Mesodermal cell (in vitro differentiated cells): ENCODE results near the gene CALHM3.
"Not testable (repeated sequence)": the region's sequence is repeated elsewhere in the genome, so short reads cannot be mapped to it uniquely, and the experiment has no call there.

Source experiments
- H3K27ac ChIP-seq: 2 replicates; pipeline ENCODE4 v1.7.0; 2013; ENCODE audit warnings: mild to moderate bottlenecking, low read depth, low read length, moderate library complexity; ENCODE audit not compliant: severe bottlenecking
- H3K36me3 ChIP-seq: 2 replicates; pipeline ENCODE4 v1.7.1; 2013; ENCODE audit warnings: mild to moderate bottlenecking, low read length, moderate library complexity; ENCODE audit not compliant: control insufficient read depth, insufficient read depth
- H3K4me1 ChIP-seq: one replicate; pipeline ENCODE4 v1.7.1; 2013; ENCODE audit warnings: mild to moderate bottlenecking, low read length; ENCODE audit not compliant: insufficient read depth, control insufficient read depth, poor library complexity, severe bottlenecking
- H3K4me3 ChIP-seq: 2 replicates; pipeline ENCODE4 v1.7.0; 2013; ENCODE audit warnings: low read length, control low read depth, mild to moderate bottlenecking; ENCODE audit not compliant: insufficient read depth, poor library complexity, severe bottlenecking; ENCODE audit errors: extremely low read depth
- H3K9me3 ChIP-seq: 2 replicates; pipeline ENCODE4 v1.7.1; 2013; ENCODE audit warnings: mild to moderate bottlenecking, low read length, moderate library complexity; ENCODE audit not compliant: control insufficient read depth
- WGBS, 2 experiments: methylation state at CpG; one replicate each; pipeline ENCODE4 v1.1.5; 2013; ENCODE audit warnings: missing lambda C conversion rate in 2 of 2; ENCODE audit not compliant: insufficient coverage in 2 of 2; 5-methylcytosine and 5-hydroxymethylcytosine counted together

Gene CALHM3

DNA sequence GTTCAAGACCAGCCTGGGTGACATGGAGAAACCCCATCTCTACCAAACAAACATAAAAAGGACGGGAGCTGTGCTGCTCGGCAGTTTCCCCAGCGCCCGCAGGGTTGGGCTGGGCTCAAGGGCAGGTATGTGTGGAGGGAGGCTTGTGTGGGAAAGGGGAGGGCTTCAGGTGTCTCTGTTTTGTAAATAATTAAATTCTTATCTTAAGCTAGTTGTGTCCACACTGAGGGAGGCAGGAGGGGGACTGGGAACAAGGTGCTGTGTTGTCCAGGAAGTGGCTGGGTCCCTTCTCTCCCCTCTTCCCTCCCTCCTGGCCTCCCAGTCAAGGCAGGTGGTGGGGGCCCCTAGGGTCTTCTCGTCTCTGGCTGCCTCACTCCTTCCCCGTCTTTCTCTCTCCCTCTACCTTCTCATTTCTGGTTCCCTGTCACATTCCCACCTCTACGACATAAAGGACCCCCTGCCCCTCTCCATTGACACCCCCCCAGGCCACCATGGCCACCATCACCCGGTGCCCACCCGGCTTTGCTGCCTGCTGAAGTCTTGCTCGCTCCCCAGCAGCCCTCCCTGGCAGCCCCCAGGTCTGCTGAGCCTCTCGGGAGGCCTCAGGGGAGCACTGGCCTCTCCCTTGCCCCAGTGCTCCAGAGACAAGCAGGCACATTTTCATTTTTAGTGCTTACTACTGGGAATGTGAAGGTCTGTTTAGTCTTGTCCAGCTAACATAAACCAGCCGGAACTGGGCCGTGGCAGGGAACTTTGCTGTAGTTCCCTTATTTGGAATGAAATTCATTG lies 33.7 kb upstream of the CALHM3 start:
- WGBS, 2 experiments, result 83 to 87% methylated on average over 7 to 9 of the region's 13 CpGs
- Histone ChIP-seq H3K4me3 (no peak overlapping the region), H3K36me3 (no peaks in the 10 kb centered on the region), H3K9me3 (no peaks in the 10 kb centered on the region), H3K27ac (no peak overlapping the region), H3K4me1 (no peaks in the 10 kb centered on the region)

DNA sequence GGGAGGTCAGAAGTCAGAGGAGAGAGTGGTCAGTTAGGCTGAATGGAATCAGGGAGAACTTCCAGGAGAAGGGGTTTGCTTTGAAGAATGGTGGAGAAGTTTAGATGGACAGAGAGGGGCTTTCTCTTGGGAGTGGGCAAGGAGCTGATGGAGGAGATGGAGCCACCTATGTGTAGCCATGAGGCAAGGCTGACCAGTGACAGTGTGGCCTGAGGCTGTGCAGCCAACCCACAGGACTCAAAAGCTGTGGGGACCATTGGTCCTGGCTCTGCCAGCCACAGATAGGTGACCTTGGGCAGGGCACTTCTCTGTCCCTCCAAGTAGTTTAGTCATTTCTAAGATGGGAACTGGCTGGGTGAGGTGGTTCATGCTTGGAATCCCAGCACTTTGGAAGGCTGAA lies 33.1 kb upstream of the CALHM3 start:
- no peaks in the 10 kb centered on the region for H3K9me3 ChIP-seq
- no peaks in the 10 kb centered on the region for H3K36me3 ChIP-seq
- H3K4me3 ChIP-seq, result no peak overlapping the region
- H3K27ac ChIP-seq, result no peak overlapping the region
- no peaks in the 10 kb centered on the region for H3K4me1 ChIP-seq

DNA sequence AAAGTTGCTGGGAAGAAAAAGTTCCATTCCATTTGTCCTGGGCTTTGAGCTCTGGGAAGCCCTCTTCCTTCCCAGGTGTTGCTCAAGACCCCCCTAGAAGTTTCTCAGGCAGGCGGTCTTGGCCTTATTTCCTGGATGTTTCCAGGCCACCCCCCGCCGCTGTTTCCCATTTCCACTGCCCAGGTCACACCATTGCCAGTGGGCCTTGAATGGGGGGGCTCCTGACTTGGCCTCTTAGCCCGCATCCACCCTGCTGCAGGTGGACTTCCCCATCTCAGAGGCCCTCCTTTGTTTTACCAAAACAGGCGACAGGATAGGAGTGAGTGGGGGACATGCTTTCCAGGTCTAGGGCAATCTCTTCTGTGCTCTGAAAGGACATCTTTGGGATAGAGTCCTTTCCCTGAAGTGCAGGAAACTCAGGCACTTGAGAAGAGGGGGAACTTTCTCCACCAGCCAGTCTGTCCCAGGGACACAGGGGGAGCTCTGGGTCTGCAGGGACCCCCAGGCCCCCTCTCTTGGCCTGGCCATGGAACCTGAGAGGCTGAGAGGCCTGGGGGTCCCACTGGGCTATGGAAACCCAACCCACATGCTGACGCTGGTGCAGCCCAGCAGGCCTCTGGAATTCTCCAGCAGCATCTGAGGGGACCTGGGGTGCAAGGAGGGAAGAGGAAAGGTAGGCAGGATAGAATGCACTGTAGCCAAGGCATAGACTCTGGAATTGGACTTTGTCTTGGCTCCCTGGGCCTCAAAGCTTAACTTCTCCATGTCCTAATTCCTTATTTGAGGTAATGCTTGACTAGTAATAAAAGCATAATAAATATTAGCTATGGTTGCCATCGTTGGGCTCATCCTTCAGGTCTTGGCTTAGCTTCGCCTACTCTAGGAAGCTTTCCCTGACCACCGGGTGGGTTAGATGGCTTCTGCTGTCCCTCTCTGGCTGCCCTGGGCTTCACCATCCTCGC lies 32.0 kb upstream of the CALHM3 start:
- Histone ChIP-seq H3K36me3 (no peaks in the 10 kb centered on the region), H3K9me3 (no peaks in the 10 kb centered on the region), H3K27ac (no peak overlapping the region), H3K4me1 (no peaks in the 10 kb centered on the region), H3K4me3 (no peak overlapping the region)
- WGBS, 2 experiments, result 84 to 91% methylated on average over 7 of the region's 10 CpGs

DNA sequence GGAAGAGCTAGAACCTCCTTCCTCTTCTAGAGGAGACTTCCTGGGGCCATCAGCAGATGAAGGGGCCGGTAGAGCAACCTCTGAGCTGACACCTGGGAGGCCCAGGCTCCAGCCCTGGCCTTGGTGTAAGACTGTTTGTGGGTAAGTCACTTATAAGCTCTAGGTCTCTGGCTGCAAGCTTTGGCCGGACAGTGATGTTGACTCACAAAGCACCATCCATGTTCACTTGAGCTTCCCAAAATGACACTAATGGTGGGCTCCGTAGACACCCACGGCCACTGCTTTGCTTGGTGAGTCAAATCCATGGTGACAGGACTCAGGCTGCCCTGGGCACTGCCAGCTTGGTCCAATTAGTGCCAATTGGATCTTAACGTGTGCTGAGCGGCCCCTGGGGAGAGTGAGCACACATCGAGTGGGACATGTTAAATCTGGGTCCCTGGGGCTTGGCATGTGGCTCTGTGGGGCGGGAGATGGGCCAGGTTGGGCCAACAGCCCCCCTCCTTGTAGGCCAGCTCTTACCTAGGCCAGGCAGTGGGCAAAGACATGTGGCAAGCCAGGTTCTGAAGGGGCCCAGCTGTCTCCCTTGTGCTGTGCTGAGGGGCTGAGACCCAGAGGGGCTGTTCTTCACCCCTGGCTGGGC lies 31.1 kb upstream of the CALHM3 start:
- H3K27ac ChIP-seq, result no peak overlapping the region

DNA sequence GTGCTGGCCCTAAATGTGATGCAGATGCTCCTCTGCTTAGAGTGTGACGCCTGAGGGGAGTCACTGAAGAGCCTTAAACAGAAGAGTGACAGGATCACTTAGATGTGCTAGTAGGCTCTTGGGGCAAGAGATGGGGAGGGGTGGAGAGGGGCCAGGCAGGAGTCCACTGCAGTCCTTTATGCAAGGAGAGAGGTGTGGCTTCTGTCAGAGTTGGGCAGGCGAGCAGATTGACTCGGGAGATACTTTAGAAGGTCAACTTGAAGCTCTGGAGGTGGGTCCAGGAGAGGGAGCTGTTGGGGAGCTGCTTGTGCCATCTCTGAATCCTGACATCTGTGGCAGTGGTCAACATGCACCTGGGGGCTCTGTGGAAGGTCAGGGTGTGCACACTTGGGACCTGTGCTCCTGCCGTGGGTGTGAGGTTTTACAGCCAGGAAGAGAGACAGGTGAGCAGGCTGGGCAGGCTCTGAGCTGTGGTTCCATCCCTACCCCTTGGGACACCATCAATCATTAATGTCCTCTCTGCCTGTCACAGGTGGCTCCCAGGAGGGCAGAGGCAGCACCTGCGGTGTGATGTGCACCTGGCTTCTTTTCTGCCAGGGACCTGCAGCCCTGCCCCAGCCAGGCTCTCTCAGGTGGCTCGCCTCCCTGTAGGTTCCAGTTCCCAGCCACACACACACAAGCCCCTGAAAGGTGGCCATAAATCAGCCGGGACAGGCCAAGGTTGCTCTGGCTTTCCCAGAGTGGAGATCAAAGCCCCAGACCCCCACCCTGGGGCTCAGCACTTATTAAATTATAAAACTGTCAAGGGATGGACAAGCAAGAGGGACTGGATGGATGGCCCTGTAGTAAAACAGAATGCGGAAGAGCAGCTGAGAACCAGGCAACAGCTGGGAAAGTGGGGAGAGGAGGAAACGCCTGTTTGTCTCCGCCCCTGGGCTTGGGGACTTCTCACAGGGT lies 28.5 kb upstream of the CALHM3 start:
- 62 to 76% methylated on average over 4 to 7 of the region's 10 CpGs for whole genome bisulfite sequencing, 2 experiments
- Histone ChIP-seq H3K36me3 (no peaks in the 10 kb centered on the region), H3K27ac (no peak overlapping the region), H3K4me1 (peaks cover 7% of the 10 kb centered on the region), H3K9me3 (no peaks in the 10 kb centered on the region), H3K4me3 (no peak overlapping the region)

More for the DNA sequence above, 31.1 kb upstream of the CALHM3 start:
- 88% methylated on average over 6 to 7 of the region's 8 CpGs for WGBS, 2 experiments
- no peaks in the 10 kb centered on the region for H3K36me3 ChIP-seq
- H3K4me1 ChIP-seq, result no peaks in the 10 kb centered on the region
- H3K9me3 ChIP-seq, result no peaks in the 10 kb centered on the region
- no peak overlapping the region for H3K4me3 ChIP-seq

DNA sequence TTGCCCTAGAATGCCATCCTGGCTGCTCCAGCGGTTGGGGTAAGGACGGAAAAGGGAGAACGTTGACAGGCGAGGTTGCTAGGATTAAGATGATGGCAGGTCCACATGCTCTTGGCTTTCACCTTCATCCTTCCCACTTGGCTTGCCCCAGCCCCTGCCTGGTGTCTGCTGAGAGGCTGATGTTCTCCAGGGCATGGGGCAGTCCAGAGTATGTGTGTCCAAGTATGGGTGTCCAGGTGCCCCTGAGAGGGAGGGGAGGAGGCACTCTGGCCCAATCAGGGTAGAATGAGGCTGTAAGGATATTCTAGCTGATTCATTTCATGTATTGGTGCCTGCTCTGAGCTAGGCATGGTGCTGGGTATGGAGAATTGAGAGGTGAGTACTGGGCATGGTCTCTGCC lies 27.0 kb upstream of the CALHM3 start:
- Histone ChIP-seq H3K36me3 (no peaks in the 10 kb centered on the region), H3K9me3 (no peaks in the 10 kb centered on the region), H3K4me3 (no peak overlapping the region), H3K27ac (no peak overlapping the region), H3K4me1 (peaks cover 7% of the 10 kb centered on the region)
- WGBS, 2 experiments, result 85 to 100% methylated on average over 3 to 4 of the region's 4 CpGs

DNA sequence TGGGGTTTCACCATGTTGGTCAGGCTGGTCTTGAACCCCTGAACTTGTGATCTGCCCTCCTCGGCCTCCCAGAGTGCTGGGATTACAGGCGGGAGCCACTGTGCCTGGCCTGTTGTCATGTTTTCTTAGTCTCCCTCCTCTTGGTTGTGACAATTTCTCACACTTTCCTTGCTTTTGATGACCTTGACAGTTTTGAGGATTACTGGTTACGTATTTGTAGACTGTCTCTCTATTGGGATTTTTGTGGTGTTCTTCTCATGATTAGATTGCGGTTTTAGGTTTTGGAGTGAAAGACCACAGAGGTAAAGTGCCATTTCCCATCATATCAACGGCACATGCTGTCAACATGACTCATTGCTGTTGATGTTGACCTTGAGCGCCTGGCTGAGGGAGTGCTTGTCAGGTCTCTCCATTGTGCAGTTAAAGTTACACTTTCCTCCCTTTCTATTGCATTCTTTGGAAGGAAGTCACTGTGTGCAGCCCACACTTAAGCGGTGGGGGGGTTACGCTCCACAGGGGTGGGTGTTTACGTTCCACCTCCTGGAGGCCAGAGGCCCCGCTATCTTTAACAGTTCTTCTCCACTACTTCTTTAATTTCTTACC lies 25.2 kb upstream of the CALHM3 start:
- Histone ChIP-seq H3K4me3 (no peak overlapping the region), H3K36me3 (no peaks in the 10 kb centered on the region), H3K4me1 (peaks cover 7% of the 10 kb centered on the region), H3K9me3 (no peaks in the 10 kb centered on the region), H3K27ac (no peak overlapping the region)
- WGBS, 2 experiments, result 66 to 76% methylated on average over 5 to 6 of the region's 10 CpGs

DNA sequence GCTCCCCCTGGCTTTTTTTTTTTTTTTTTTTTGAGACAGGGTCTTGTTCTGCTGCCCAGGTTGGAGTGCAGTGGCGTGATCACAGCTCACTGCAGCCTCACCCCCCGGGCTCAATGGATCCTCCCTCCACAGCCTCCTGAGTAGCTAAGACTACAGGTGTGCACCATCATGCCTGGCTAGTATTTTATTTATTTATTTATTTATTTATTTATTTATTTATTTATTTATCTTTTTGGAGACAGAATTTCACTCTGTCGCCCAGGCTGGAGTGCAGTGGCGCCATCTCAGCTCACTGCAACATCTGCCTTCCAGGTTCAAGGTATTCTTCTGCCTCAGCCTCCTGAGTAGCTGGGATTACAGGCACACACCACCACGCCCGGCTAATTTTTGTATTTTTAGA lies 24.7 kb upstream of the CALHM3 start:
- H3K4me1 ChIP-seq, H3K9me3 ChIP-seq, H3K36me3 ChIP-seq, H3K4me3 ChIP-seq, H3K27ac ChIP-seq: not testable (repeated sequence)
- 93 to 94% methylated on average over 4 of the region's 6 CpGs for WGBS, 2 experiments

DNA sequence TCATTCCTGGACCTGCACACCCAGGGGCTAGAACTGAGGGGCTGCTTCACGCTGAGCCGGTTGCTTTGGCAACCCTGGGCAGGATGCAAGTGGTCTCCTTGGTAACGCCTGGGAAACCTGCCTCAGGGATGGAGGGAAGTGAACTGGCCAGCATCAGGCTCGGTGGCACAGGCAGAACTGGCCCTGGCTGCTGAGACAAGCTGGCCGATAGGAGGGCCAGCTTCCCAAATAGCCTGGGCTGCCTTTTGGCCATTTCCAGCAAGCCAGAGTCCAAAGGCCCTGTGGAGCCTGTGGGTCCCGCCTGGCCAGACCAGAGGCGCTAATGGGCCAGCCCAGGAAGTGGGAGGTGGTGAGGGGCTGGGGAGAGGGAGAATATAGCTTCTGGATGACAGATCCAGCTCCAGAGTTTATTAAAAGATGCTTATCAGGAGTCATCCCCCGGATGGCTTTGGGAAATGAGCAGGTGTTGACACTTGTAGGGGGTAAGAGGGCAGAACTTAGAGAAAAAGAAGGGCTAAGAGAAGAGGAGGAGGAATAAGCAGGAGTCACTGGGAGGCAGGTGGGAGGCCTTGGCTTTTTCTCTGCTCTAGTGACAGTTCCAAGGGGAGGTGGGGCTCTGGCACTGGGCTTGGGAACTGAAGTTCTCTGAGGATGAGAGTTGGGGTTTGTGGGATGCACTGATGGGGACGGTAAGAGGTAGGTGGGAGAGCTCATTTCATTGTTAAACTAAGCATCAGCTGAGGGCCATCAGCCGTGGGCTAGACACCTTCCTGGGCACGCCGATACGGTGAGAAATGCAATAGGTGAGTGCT lies 24.0 kb upstream of the CALHM3 start:
- Histone ChIP-seq H3K9me3 (no peaks in the 10 kb centered on the region), H3K27ac (no peak overlapping the region), H3K4me3 (no peak overlapping the region), H3K4me1 (peaks cover 7% of the 10 kb centered on the region), H3K36me3 (no peaks in the 10 kb centered on the region)
- 80 to 84% methylated on average over 10 to 12 of the region's 13 CpGs for WGBS, 2 experiments
